ENCODE measurements around the gene SCYL2. TPM values are rescaled to one million over a fixed set of nuclear protein-coding genes. Genes with fewer than 3 reads are reported as not detected.
"Not testable (repeated sequence)": the region's sequence is repeated elsewhere in the genome, so short reads cannot be mapped to it uniquely, and the experiment has no call there.

Gene SCYL2
- total RNA-seq, 1 donor = 18.0 TPM

DNA sequence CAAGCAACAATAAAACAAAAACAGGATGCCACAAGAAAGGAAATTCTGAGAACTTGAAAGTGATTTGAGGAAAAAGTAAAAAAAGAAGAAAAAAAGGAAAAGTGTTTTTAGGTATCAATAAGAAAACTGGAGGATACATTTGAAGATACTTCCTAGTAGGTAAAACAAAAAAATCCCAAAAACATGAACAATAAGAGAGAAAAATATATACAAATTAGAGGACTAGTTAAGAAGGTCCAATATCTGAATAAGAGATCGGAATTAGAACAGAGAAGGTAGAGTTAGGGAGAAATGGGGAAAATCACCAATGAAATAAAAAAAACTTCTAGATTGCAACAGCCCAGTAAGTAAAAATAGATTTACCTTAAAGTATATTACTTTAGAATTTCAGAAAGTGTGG lies 8.8 kb upstream of the SCYL2 start:
- DNase-seq (ENCODE audit: low read depth in 2 of 3, low spot score in 2 of 3) = no peak

DNA sequence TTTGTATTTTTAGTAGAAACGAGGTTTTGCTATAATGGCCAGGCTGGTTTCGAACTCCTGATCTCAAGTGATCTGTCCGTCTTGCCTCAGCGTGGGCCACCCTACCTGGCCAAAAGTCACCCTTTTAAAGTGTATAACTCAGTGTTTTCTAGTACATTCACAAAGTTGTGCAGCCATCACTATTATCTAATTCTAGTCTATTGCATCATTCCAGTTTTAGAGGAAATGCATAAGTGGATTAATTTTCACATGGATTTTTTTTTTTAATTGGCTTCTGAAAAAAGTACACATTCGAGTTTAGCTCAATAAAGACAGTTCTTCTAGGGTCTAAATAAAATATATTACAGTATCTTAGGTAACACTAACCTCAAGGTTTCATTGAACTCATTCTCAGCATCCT lies 3.8 kb upstream of the SCYL2 start:
- no peak for DNase-seq (ENCODE audit: low read depth in 2 of 3, low spot score in 2 of 3)

DNA sequence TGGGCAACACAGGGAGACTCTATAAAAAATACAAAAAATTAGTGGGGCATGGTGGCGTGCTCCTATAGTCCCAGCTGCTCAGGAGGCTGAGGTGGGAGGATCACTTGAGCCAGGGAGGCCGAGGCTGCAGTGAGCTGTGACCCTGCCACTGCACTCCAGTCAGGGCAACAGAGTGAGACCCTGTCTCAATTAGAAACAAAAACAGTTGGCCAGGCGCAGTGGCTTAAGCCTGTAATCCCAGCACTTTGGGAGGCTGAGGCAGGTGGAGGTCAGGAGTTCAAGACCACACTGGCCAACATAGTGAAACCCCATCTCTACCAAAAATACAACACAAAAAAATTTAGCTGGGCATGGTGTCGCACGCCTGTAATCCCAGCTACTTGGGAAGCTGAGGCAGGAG lies 1.9 kb upstream of the SCYL2 start:
- not testable (repeated sequence) for DNase-seq (ENCODE audit: low read depth in 2 of 3, low spot score in 2 of 3)

DNA sequence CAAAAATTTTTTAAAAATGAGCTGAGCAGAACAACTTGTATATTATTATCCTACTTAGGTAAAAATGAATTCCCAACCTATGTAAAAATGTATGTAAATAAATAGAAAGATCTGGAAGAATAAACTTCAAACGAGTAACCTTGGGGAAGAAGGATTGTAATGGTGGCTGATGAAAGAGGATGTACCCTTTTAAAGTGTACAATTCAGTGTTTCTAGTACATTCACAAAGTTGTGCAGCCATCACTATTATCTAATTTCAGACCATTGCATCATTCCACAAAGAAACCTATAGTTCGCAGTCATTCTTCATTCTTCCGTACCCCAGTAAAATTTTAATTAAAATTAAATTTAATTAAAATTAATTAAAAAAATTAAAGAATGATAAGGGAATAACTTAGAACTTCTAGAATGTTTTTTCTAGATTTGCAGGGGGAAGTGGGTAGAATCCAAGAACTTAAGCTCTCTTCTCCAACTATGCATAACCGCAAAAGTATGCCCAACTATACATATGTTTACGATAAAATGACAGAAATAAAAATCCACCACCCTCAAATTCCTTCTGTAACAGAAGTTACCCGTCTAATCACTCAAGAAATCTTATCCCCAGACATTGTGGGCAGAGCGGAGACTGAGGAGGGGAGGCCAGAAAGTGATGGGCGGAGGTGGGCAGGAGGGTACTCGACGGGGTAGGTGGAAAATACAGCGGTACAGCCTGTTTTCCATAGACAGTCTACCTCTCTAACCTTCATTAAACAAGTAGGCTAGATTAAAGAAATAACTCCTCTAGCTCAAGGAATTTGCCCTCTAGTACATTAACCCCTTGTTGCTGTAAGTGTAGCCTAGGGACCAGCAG lies 1.0 kb upstream of the SCYL2 start:
- peak in 1 of 3 donors; percentile 1 for DNase-seq (ENCODE audit: low read depth in 2 of 3, low spot score in 2 of 3)

DNA sequence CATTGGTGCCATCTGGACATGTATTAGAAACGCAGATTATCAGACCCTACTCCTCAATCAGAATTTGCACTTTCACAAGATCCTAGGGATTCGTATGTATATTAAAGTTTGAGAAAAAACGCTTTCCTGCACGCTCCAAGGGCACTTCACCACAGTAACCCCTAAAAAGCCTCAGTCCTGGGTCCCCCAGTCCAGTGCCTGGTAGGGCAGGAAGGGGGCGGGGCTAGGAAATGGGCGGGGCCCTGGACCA lies 467 bp upstream of the SCYL2 start:
- DNase-seq (ENCODE audit: low read depth in 2 of 3, low spot score in 2 of 3) = no peak

DNA sequence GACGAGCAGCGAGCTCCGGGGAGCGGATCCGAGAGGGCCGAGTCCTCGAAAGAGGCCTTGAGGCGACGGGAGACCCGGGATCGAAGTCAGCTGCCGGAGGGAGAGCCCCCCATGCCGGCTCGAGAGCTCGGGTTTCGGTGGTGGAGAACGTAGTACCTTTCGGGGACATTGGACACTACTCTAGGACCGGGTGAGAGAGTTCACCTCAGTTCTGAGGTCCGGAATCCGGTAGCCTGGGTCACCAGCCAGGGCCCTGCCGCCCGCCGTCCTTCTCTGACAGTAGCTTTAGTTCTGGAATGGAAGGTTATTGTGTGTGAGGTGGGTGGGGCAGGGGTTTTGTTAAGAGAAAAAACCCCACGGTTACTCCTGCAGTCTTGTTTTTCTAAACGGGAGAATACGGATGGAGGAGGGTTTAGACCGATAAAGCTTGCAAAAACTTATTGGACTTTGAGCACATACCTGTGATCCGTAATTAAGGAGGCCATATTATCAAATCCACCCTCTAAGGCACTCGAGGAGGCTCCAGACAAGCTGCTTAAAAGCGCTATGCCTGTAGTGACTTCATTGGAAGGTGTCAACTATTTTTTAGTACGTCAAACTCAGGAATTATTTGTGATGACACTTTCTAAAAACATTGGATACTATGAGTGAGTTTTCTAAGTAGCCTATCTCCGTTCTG lies 765 bp downstream of the SCYL2 start:
- peak; percentile 7 to 31 (median 19) for DNase-seq (ENCODE audit: low read depth in 2 of 3, low spot score in 2 of 3)

DNA sequence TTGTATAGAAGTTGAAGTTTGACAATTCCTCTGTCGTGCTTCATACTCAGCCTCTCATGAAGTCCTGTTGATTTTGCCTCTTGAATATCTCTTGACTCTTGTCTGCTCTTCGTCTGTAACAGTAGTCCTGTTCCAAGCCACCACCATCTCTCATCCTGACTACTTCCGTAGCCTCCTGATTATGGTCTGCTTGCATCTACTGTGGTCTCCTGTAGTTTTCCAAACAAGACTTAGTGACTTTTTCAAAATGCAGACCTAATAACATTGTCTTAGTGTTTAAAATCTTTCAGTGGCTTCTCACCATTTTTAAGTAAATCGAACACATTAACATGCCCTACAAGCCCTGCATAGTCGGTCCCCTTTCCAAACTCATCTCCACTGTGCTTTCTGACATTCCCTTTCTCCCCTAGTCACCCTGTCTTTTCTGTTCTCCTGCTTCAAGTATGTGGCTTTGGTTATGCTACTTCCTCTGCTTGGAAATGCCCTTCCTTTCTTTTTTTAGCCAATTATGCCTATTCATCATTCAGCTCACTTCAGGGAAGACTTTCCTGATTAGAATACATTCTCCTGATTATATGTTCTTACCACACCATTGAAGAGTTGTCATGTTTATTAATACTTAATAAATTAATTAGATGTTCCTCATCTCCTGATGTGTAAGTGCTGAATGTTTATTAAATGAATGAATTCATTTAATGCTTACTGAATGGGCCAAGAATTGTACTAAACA lies 2.0 kb downstream of the SCYL2 start:
- no peak for DNase-seq (ENCODE audit: low read depth in 2 of 3, low spot score in 2 of 3)

DNA sequence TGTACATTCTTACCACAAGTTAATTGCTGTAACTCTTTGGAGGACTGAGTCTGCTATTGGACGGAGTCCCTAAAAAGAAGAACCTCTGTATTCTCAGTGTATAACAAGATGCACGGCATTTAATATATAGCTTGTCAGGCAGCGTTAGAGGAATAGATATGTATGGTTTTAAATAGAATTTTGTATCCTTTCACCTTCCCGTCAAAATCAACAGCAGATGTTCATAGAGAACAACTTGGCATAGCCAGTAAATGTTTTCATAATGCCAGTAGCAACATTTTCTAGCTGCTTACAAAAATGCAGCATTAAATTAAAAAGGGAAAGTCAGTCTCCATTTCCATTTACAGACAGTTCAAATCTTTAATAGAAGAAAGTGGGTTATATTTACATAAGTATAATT lies 6.8 kb downstream of the SCYL2 start:
- no peak for DNase-seq (ENCODE audit: low read depth in 2 of 3, low spot score in 2 of 3)

DNA sequence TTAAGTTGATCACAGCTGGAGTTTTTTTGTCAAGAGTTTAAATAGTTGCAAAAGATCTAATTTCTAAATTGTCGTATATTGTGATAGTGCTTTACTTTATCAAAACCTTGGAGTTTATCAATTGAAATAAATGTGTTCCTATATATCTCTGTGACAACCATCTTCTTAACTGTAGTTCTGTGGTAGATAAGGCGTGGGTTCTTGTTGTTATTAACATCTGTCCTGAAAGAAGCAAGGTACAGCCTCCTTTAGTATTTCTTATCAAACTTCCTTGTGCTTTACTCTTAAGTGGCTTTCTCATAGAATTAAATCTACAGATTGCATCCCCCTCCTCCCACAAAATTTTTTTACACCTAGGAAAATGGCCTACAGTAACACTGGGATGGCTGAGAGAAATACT lies 7.3 kb downstream of the SCYL2 start:
- DNase-seq (ENCODE audit: low read depth in 2 of 3, low spot score in 2 of 3) = no peak

DNA sequence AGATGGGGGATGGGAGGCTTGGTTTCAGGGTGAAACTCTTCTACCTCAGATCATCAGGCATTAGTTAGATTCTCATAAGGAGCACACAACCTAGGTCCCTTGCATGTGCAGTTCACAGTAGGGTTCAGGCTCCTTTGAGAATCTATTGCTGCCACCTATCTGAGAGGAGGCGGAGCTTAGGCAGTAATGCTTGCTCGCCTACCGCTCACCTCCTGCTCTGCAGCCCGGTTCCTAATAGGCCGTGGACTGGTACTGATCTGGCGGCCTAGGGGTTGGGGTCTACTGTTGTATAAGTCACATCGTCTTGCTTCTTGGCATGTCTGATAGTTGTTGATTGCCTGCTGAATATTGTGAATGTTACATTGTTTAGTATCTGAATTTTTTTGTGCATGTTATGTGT lies 12.2 kb downstream of the SCYL2 start:
- DNase-seq (ENCODE audit: low read depth in 2 of 3, low spot score in 2 of 3) = no peak

DNA sequence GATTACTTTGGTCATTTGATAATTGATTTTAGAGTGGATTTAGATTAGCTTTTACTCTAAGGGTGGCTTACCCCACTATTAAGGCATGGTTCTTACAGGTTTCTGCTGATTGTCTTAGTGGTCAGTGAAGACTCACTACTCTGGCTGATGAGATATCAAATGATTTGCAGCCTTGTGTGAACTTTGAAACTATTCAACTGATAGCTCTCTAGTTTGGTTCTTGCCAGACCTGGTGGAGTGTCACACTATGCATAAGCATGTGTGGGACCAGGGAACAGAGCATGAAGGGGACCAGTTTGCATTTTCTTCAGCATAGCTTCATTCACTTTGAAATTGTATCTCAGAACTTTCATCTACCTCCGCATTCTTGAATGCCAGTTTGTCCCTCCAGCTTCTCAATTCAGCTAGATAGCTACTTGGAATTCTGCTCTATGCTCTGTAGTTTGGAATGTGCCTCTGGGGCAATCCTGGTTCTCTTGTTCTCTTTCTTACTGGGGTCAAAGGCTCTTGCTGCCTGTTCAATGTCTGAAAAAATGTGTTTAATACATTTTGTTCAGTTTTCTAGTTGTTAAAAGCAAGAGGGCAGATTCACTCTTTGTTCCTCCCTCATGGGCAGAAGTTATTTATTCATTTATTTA lies 12.7 kb downstream of the SCYL2 start:
- DNase-seq (ENCODE audit: low read depth in 2 of 3, low spot score in 2 of 3) = no peak

DNA sequence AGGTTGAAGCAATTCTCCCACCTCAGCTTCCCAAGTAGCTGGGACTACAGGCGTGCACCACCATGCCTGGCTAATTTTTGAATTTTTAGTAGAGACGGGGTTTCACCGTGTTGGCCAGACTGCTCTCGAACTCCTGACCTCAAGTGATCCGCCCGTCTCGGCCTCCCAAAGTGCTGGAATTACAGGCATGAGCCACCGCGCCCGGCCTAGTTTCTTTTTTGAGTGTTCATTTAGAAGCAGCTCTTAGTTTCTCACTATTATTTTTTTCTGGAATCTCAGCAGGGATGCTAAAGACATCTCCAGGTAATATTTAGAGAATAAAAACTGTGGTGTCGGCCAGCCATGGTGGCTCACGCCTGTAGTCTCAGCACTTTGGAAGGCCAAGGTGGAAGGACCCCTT lies 17.6 kb downstream of the SCYL2 start:
- DNase-seq (ENCODE audit: low read depth in 2 of 3, low spot score in 2 of 3) = not testable (repeated sequence)

DNA sequence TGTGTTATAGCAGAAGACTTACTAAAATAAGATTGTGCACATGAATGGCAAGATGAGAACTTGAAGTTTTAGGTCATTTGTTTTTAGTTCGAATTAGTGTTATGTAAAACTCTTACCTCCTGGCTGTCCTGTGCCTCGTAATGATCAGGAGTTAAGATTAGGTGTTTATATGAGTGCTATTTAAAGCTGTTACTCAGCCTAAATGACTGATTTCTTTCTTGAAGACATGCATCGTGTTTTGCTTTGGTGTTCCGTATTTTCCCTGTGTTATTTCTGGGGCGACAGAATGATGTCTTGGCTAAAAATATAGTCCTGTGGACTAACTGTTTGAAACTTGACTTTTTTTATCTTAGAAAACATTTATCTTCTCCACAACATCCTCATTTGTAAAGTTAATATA lies 22.1 kb downstream of the SCYL2 start:
- no peak for DNase-seq (ENCODE audit: low read depth in 2 of 3, low spot score in 2 of 3)

DNA sequence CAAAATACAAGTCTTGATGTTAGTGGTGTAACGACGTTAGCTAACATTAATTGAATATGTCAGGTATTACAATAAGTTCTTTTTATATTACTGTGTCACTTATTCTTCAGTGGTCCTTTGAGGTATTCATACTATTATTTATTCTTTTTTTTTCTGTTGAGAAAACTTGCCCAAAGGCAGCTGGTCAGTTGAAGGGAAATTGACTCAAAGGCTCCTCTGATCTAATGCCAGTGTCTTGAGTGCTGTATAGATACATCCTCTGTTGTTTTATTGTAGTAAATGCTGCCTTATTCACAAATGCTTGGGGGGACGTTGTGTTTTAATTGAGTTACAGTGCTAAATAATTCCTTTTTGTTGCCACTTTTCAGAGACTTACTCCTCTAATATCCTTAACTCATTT lies 23.0 kb downstream of the SCYL2 start:
- DNase-seq (ENCODE audit: low read depth in 2 of 3, low spot score in 2 of 3) = no peak

DNA sequence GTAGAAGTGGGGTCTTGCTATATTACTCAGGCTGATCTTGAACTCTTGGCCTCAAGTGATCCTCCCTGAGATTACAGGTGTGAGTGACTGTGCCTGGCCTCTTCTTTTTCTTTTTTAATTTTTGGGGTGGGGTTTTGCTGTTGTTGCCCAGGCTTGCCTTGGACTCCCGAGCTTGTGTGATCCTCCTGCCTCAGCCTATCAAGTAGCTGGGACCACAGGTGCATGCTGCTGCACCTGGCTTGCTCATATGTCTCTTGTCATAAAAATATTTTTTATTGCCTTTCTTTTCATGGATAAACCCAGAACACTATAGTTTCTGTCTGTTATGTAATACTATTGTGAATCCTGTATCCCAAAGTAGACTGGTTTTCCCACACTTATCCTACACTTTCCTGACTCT lies 26.0 kb downstream of the SCYL2 start:
- DNase-seq (ENCODE audit: low read depth in 2 of 3, low spot score in 2 of 3) = no peak

DNA sequence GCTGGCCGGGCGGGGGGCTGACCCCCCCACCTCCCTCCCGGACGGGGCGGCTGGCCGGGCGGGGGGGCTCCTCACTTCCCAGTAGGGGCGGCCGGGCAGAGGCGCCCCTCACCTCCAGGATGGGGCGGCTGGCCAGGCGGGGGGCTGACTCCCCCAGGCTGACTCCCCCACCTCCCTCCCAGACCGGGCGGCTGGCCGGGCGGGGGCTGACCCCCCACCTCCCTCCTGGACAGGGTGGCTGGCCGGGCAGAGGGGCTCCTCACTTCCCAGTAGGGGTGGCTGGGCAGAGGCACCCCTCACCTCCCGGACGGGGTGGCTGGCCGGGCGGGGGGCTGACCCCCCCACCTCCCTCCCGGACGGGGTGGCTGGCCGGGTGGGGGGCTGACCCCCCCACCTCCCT lies 27.4 kb downstream of the SCYL2 start:
- DNase-seq (ENCODE audit: low read depth in 2 of 3, low spot score in 2 of 3) = not testable (repeated sequence)

DNA sequence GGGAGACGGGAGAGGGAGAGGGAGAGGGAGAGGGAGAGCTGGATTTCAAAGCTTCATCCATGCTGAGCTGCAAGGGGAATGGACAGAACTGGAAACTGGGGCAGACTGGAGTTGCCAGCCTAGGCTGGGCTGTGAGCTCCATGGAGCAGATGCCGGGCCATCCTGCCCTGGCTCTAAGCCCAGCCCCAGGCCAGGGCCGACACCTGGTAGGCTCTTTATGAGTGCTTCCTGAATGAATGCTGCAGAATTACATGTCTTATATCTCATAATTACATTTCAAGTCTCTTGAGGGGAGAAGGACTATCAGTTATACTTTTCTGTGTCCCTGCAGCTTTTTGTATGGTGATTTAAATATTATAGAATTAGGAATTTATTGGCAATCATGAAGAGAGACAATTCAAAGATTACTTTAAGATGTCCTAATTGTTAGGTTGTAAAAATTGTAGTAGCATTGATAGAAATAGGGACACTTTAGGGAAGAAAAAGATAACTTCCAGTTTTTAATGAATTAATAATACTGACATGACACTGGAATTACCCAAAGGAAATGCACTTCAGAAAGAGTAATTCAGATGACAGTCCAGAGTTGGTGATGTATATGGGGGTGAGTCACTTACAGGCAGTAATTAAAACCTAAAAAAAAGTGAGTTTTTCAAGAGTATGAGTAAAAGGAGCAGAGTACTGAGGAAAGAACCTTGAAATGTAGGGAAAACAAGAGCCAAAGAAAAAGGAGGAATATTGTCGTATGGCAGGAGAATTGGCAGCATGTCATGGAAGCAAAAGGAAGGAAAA lies 29.0 kb downstream of the SCYL2 start:
- no peak for DNase-seq (ENCODE audit: low read depth in 2 of 3, low spot score in 2 of 3)

DNA sequence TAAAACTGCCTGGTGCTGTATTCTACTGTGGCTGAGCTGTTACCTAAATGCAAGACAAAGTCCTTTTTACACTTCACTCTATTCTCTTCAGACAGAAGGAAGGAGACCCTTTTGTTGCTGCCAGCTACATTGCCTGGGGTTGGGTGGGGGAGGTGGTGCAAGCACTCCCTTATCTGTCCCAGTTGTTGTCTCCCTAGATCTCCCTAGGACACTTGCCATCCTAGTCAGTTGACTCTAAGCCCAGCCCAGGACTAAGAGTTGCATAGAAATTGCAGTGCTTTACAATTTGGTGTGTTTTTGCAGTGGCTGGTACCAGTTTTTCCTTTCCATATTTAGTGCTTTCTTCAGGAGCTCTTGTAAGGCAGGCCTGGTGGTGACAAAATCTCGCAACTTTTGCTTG lies 35.1 kb downstream of the SCYL2 start:
- no peak for DNase-seq (ENCODE audit: low read depth in 2 of 3, low spot score in 2 of 3)

DNA sequence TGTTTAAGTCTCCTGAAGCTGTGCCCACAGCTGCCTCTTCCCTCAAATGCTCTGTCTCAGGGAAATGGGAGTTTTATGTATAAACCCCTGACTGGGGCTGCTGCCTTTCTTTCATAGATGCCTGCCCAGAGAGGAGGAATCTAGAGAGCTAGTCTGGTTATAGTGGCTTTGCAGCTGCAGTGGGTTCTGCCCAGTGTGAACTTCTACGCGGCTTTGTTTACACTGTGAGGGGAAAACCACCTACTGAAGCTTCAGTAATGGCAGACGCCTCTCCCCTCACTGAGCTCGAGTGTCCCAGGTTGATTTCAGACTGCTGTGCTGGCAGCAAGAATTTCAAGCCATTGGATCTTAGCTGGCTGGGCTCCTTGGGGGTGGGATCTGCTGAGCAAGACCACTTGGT lies 36.9 kb downstream of the SCYL2 start:
- no peak for DNase-seq (ENCODE audit: low read depth in 2 of 3, low spot score in 2 of 3)

DNA sequence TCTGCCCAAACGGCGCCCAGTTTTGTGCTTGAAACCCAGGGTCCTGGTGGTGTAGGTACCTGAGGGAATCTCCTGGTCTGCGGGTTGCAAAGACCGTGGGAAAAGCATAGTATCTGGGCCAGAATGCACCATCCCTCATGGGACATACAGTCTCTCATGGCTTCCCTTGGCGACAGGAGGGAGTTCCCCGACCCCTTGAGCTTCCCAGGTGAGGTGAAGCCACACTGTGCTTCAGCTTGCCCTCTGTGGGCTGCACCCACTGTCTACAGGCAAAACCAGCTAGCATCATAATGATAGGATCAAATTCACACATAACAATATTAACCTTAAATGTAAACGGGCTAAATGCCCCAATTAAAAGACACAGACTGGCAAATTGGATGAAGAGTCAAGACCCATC lies 37.4 kb downstream of the SCYL2 start:
- DNase-seq (ENCODE audit: low read depth in 2 of 3, low spot score in 2 of 3) = not testable (repeated sequence)

DNA sequence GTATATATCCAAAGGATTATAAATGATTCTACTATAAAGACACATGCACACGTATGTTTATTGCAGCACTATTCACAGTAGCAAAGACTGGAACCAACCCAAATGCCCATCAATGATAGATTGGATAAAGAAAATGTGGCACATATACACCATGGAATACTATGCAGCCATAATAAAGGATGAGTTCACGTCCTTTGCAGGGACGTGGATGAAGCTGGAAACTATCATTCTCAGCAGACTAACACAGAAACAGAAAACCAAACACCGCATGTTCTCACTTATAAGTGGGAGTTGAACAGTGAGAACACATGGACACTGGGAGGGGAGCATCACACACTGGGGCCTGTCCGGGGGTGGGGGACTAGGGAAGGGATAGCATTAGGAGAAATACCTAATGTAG lies 41.2 kb downstream of the SCYL2 start:
- DNase-seq (ENCODE audit: low read depth in 2 of 3, low spot score in 2 of 3) = not testable (repeated sequence)
